Measurements from ENCODE around the gene PXYLP1. TPM values are rescaled to one million over a fixed set of nuclear protein-coding genes. Genes with fewer than 3 reads are reported as not detected.

Gene PXYLP1
- total RNA-seq, 1 donor from 2014 or later = 11.6 TPM

DNA sequence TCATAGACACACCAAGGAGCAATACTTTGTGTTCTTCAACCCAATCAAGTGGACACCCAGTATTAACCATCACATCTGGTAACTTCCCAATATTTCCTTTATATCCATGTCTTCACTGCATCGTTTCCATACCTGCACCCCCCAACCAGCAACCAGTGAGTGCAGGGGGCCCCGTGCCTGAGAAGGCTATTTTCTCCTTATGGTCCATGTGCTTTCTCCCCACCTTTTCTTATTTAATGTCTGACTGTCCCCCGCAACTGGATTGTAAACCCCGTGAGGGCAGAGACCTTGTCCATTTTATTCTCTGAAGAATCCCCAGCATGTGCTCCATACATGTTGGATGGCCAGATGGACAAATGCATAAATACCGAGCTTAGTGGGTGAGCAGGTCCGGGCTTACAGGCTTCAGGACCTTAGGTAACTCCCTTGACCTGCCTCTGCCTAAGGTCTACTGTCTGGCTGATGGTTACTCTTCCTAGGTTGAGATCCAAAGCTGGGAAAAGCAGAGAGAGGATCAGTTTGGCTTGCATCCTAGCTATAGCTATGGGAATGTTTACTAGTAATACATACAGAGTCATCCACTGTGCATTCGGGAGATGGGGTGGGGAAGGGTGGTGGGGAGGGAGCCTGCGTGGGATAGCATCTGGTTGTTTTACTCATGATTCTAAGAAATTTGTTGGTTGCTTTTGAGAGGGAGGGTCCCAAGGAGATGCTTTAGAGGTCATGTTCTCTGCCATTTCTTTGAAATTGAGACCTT, 41.5 kb downstream of the PXYLP1 start:
- Mint-ChIP-seq H3K4me3 (no peak overlapping the region), H3K9me3 (no peaks in the 10 kb centered on the region), H3K4me1 (ENCODE audit: low read depth) (peaks cover 35% of the 10 kb centered on the region), H3K27me3 (ENCODE audit: insufficient read depth) (no peaks in the 10 kb centered on the region), H3K36me3 (ENCODE audit: low read depth) (peaks cover 15% of the 10 kb centered on the region), H3K27ac (no peak overlapping the region)
- DNase-seq (ENCODE audit: low spot score) = no peak
- intact Hi-C loops (cut with micrococcal nuclease) = no loop called here

DNA sequence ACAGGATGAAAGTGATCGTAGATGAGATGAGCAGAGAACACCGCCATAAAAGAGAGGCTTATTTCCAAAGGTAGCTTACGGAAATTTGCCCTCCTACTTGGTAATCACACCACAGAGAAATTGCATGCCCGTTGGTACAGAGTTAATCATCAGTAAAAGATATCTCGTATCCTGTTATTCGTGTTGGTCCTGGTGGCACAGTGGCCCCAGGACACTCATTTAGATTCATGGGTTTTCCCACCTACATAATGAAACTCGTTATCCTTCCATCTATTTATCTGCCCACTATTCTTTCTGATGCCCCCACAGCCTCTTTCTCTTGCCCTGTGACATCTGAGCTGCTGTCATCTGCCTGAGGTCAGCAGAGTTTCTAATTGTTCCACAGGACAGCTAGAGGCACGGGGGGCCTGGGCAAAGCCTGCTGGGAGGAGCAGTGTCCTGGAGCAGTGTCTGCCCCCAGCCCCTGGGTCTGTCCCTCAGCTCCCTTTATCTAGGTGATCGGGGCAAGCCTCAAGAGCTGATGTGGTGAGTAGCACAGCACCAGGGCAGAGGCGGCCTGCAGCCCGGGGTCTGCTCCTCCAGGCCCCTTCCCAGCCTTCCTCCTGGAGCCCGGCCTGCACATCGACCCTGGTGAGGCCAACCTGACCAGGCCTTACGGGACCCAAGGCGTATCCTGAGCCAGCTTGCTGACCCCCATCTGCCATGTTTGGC, 42.2 kb downstream of the PXYLP1 start:
- H3K27me3 Mint-ChIP-seq (ENCODE audit: insufficient read depth) = no peaks in the 10 kb centered on the region
- intact Hi-C loops (cut with micrococcal nuclease) = loop anchor here (2.0 kb wide), 1 partner anchor 13 kb away; no protein-coding TSS in a partner anchor
- H3K4me3 Mint-ChIP-seq = no peak overlapping the region
- H3K9me3 Mint-ChIP-seq = no peaks in the 10 kb centered on the region
- peak overlapping the region; percentile 80 for H3K27ac Mint-ChIP-seq
- H3K4me1 Mint-ChIP-seq (ENCODE audit: low read depth) = peaks cover 31% of the 10 kb centered on the region
- peaks cover 12% of the 10 kb centered on the region for H3K36me3 Mint-ChIP-seq (ENCODE audit: low read depth)
- no peak for DNase-seq (ENCODE audit: low spot score)

DNA sequence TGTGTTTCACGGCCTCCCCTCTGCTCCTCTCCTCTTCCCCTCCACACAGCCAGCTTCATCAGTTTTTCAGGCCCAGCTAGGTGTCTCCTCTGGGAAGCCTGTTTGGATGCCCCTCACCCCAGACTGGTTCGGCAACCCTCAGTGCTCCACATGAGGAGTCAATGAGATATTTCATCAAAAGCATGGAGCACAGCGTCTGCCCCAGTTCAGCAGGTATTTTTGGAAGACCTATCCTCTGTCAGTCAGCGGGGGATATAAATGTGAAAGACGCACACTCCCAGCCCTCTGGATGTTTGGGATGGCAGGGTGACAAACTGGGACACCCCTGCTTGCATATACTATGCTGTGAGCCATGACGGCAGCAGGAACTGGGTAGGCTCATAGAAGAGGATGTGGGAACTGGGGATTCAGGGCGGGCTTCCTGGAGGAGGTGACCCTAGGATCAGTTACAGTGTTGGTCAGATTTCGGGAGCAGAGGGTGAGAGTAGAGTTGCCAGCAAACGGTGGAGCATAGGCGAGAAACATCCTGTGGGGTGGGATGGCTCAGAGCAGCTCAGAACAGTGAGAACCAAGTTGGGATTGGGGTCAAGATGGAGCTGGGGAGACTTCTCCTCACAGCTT, 42.9 kb downstream of the PXYLP1 start:
- intact Hi-C loops (cut with micrococcal nuclease) = loop anchor here (1.0 to 2.0 kb wide), 2 partner anchors 14 to 43 kb away; partner anchors contain the start of gene PXYLP1
- Mint-ChIP-seq H3K36me3 (ENCODE audit: low read depth) (peaks cover 12% of the 10 kb centered on the region), H3K9me3 (no peaks in the 10 kb centered on the region), H3K27me3 (ENCODE audit: insufficient read depth) (no peaks in the 10 kb centered on the region), H3K27ac (peak overlapping the region; percentile 80), H3K4me3 (peak overlapping the region; percentile 44), H3K4me1 (ENCODE audit: low read depth) (peaks cover 38% of the 10 kb centered on the region)
- DNase-seq (ENCODE audit: low spot score) = no peak

DNA sequence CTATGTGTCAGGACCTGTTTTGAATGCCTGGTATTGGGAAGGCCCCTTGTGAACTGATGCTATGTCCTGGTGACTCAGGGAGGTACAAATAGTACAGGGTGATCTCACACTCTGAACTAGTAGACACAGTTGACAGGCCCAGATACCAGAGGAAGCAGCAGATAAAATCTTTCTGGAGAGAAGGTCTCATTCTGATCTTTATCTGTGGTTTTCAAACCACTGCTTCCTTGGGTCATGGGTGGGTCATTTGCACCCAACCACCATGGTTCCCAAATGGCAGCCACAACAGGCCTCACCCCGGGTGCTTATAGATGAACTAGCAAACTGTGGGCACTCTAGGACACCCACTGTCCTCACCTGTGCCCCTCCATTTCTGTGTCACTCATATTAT, 43.4 kb downstream of the PXYLP1 start:
- Mint-ChIP-seq H3K4me1 (ENCODE audit: low read depth) (peaks cover 38% of the 10 kb centered on the region), H3K27ac (peak overlapping the region; percentile 80), H3K4me3 (peak overlapping the region; percentile 44), H3K36me3 (ENCODE audit: low read depth) (peaks cover 12% of the 10 kb centered on the region), H3K27me3 (ENCODE audit: insufficient read depth) (no peaks in the 10 kb centered on the region), H3K9me3 (no peaks in the 10 kb centered on the region)
- no peak for DNase-seq (ENCODE audit: low spot score)
- intact Hi-C loops (cut with micrococcal nuclease) = loop anchor here (1.0 to 2.0 kb wide), 2 partner anchors 14 to 44 kb away; partner anchors contain the start of gene PXYLP1

DNA sequence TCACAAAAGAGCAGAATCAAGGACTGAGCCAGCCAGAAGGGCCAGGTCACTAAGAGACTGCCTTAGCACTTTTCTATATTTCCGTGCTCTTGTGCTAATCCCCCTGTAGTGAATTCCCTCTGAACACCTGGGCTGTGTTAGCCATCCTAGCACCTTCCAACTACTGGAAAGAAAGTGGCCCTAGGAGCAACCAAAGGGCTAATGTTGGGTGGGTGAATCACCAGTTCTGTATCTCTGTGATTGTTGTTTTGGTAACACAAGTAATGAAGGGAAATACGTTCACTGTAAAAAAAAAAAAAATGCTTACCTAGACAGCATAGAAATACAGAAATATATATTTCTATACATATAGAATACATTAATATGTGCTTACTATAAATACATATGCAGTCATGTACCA, 43.9 kb downstream of the PXYLP1 start:
- H3K36me3 Mint-ChIP-seq (ENCODE audit: low read depth) = peaks cover 8% of the 10 kb centered on the region
- peak overlapping the region; percentile 34 for H3K27ac Mint-ChIP-seq
- H3K9me3 Mint-ChIP-seq = no peaks in the 10 kb centered on the region
- intact Hi-C loops (cut with micrococcal nuclease) = loop anchor here (1.0 to 2.0 kb wide), 2 partner anchors 15 to 44 kb away; partner anchors contain the start of gene PXYLP1
- DNase-seq (ENCODE audit: low spot score) = no peak
- peaks cover 38% of the 10 kb centered on the region for H3K4me1 Mint-ChIP-seq (ENCODE audit: low read depth)
- H3K27me3 Mint-ChIP-seq (ENCODE audit: insufficient read depth) = no peaks in the 10 kb centered on the region
- no peak overlapping the region for H3K4me3 Mint-ChIP-seq

DNA sequence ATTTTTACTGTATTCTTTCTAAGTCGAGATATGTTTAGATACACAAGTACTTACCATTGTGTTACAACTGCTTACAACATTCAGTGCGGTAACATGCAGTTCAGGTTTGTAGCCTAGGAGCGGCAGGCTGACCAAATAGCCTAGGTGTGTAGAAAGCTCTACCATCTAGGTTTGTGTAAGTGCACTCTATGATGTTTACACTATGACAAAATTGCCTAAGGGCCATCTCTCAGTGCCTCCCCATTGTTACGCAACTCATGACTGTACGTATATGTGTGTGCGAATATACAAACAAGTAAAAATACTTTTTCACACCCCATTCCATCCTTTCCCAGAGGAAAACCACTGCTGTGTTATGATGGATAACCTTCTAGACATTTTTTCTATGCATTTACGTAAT, 44.3 kb downstream of the PXYLP1 start:
- intact Hi-C loops (cut with micrococcal nuclease) = loop anchor here (1.0 to 2.0 kb wide), 2 partner anchors 15 to 45 kb away; partner anchors contain the start of gene PXYLP1
- Mint-ChIP-seq H3K27me3 (ENCODE audit: insufficient read depth) (no peaks in the 10 kb centered on the region), H3K27ac (no peak overlapping the region), H3K9me3 (no peaks in the 10 kb centered on the region), H3K4me1 (ENCODE audit: low read depth) (peaks cover 38% of the 10 kb centered on the region), H3K4me3 (no peak overlapping the region), H3K36me3 (ENCODE audit: low read depth) (peaks cover 7% of the 10 kb centered on the region)
- no peak for DNase-seq (ENCODE audit: low spot score)

DNA sequence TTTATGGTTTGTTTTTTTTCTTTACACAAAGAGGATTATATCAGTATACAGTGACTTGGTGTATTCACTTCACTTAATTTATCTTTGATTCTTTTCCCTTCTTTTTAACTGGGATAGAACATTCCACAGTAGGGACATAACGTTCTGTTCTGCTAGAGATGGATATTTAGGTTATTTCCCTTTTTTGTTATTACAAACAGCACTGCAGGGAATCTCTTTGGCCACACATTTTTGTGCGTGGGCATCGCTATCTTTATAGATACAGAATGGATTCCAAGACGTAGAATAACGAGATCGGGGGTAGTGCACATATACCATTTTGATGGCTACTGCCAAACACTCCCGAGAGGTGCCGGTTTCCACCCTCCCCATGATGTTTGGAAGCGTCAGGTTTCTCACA, 44.8 kb downstream of the PXYLP1 start:
- DNase-seq (ENCODE audit: low spot score) = no peak

DNA sequence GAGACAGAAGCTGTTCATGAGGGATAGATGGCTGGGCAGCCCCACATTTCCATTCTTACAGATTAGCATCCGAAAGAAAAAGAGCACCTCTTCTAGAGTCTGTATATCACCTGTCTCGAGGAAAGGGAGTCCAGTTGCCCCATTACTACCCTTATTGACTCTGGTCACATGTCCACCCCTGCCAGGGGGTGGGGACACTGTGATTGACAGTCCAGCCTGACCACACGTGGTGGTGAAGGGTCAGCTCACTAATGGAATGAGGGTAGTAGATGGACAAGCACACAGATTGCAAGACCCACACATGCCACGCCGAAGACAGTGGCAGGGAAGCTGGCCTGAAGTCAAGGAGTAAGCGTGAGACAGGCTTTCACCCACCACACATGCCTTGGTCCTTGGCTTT, 45.8 kb downstream of the PXYLP1 start:
- intact Hi-C loops (cut with micrococcal nuclease) = no loop called here
- DNase-seq (ENCODE audit: low spot score) = no peak
- Mint-ChIP-seq H3K9me3 (no peaks in the 10 kb centered on the region), H3K36me3 (ENCODE audit: low read depth) (peaks cover 14% of the 10 kb centered on the region), H3K4me3 (no peak overlapping the region), H3K27ac (no peak overlapping the region), H3K4me1 (ENCODE audit: low read depth) (peaks cover 38% of the 10 kb centered on the region), H3K27me3 (ENCODE audit: insufficient read depth) (no peaks in the 10 kb centered on the region)

More for the DNA sequence above, 44.8 kb downstream of the PXYLP1 start:
- peaks cover 11% of the 10 kb centered on the region for H3K36me3 Mint-ChIP-seq (ENCODE audit: low read depth)
- intact Hi-C loops (cut with micrococcal nuclease) = no loop called here
- H3K4me3 Mint-ChIP-seq = no peak overlapping the region
- peaks cover 38% of the 10 kb centered on the region for H3K4me1 Mint-ChIP-seq (ENCODE audit: low read depth)
- H3K27me3 Mint-ChIP-seq (ENCODE audit: insufficient read depth) = no peaks in the 10 kb centered on the region
- no peaks in the 10 kb centered on the region for H3K9me3 Mint-ChIP-seq
- no peak overlapping the region for H3K27ac Mint-ChIP-seq

DNA sequence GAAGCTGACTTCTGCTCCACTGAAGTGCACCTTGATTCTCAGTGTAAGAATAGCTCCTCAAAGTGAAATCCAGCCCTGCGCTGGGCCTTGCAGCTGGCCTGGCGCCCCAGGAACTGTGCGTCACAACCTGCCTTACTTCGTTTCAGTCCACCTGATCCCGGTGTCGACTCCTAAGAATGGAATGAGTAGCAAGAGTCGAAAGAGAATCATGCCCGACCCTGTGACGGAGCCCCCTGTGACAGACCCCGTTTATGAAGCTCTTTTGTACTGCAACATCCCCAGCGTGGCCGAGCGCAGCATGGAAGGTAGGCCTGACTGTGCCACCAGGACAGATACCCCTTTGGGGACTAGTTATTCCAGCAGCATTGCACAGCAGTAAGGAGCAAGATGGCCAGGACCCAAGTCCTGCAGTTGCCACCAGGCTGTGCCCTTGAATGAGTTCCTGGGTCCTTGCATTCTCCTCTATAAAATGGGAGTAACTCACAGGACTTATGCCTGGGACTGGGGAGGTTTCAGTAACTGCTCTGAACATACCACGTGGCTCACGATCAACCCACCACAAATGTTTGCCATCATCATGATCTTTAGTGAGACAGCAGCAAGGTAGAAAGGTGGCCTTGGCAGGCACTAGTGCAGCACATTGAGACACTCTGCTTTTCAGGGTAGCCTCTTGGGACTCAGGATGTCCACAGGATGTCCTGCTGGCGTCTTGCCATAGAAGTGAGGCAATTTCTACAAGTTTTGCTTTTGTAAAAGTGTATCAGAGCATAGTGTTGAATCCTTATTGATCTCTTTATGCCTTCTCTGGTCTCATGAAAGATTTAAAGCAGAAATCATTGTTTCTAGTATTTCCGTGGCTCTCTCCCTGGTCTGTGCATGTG, 46.8 kb downstream of the PXYLP1 start:
- H3K9me3 Mint-ChIP-seq = no peaks in the 10 kb centered on the region
- intact Hi-C loops (cut with micrococcal nuclease) = loop anchor here (1.0 kb wide), 2 partner anchors 20 to 47 kb away; partner anchors contain the start of gene PXYLP1
- H3K4me3 Mint-ChIP-seq = no peak overlapping the region
- H3K4me1 Mint-ChIP-seq (ENCODE audit: low read depth) = peaks cover 29% of the 10 kb centered on the region
- H3K27me3 Mint-ChIP-seq (ENCODE audit: insufficient read depth) = no peaks in the 10 kb centered on the region
- DNase-seq (ENCODE audit: low spot score) = no peak
- H3K36me3 Mint-ChIP-seq (ENCODE audit: low read depth) = peaks cover 17% of the 10 kb centered on the region
- no peak overlapping the region for H3K27ac Mint-ChIP-seq

DNA sequence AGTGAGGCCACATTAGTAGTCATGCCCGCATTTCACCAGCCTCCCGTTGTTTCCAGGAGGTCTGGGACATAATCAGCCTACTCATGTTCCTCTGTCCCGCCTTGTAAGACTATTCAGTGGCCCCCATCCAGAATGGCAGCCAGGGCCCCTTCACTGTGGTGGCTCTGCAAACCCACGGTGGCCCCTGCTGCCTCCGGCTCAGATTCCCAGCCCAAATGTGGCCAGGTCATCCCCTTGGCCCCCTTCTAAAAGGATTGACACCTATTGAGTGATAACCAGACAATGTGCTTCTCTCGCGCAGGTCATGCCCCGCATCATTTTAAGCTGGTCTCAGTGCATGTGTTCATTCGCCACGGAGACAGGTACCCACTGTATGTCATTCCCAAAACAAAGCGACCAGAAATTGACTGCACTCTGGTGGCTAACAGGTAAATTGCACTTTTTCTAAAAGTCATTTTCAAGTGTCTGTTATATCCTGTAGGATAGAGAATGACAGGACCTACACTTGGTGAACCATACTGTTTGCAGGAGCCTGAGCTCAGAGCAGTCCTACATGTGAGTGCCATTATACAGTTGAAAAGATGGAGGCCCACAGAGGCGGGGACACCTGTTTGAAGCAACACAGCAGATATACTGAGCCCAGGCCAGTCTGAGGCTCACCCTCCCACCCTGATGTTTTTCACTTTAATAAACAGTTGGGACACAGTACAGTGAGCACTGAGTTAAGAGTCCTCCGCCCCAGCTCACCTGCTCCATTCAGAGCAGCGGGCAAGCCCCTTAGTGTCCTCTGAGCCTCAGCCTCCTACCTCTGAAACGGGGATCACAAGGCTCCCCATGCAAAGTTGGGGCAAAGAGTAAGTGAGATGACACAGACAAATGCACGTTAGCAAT, 47.7 kb downstream of the PXYLP1 start:
- Mint-ChIP-seq H3K4me1 (ENCODE audit: low read depth) (peaks cover 21% of the 10 kb centered on the region), H3K27ac (no peak overlapping the region), H3K36me3 (ENCODE audit: low read depth) (peaks cover 16% of the 10 kb centered on the region), H3K4me3 (peak overlapping the region; percentile 9), H3K9me3 (no peaks in the 10 kb centered on the region), H3K27me3 (ENCODE audit: insufficient read depth) (no peaks in the 10 kb centered on the region)
- DNase-seq (ENCODE audit: low spot score) = no peak
- intact Hi-C loops (cut with micrococcal nuclease) = loop anchor here (1.0 kb wide), 2 partner anchors 21 to 48 kb away; partner anchors contain the start of gene PXYLP1

DNA sequence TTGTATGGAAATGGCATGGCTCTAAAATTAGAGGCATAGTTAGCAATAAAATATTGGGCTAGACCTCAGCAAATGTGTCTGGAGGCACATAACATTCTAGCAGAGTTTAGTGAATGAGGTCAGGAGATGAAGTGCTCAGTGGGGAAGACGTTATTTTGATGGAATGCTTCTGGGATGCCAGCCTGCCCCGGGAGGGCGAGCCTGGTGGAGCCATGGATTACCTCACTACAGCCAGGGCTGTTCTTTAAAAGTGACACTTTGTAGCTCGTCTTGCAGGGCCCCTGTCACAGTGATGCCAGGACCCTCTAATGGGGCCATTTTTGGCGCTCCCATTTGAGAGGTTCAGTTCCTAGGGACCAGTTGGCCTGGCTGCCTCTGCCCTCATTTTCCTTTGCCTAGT, 48.5 kb downstream of the PXYLP1 start:
- Mint-ChIP-seq H3K4me3 (no peak overlapping the region), H3K27ac (no peak overlapping the region), H3K36me3 (ENCODE audit: low read depth) (peaks cover 11% of the 10 kb centered on the region), H3K9me3 (no peaks in the 10 kb centered on the region), H3K4me1 (ENCODE audit: low read depth) (peaks cover 13% of the 10 kb centered on the region), H3K27me3 (ENCODE audit: insufficient read depth) (no peaks in the 10 kb centered on the region)
- DNase-seq (ENCODE audit: low spot score) = no peak
- intact Hi-C loops (cut with micrococcal nuclease) = no loop called here
